Measurements from ENCODE around the gene NBEA.

NBEA gene

DNA sequence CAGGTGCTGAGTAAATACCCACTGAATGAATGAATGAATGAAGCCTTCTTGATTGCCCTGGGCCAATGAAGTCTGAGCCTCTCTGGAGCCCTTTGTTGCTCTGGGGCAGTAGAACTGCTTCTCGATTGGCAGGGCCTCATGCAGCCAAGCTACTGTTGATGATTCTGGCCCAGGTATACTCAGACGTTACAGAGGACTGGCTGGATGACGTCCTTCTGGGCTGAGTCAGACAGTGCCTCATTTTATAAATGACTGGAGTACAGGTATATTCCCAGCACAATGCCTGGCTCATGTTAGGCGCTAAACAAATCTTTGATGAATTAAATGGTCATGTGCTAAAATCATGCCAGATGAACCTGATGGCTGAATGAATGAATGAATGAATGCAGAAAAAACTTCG is 778.2 kb downstream of the NBEA start:
- DNase-seq, result no peak

DNA sequence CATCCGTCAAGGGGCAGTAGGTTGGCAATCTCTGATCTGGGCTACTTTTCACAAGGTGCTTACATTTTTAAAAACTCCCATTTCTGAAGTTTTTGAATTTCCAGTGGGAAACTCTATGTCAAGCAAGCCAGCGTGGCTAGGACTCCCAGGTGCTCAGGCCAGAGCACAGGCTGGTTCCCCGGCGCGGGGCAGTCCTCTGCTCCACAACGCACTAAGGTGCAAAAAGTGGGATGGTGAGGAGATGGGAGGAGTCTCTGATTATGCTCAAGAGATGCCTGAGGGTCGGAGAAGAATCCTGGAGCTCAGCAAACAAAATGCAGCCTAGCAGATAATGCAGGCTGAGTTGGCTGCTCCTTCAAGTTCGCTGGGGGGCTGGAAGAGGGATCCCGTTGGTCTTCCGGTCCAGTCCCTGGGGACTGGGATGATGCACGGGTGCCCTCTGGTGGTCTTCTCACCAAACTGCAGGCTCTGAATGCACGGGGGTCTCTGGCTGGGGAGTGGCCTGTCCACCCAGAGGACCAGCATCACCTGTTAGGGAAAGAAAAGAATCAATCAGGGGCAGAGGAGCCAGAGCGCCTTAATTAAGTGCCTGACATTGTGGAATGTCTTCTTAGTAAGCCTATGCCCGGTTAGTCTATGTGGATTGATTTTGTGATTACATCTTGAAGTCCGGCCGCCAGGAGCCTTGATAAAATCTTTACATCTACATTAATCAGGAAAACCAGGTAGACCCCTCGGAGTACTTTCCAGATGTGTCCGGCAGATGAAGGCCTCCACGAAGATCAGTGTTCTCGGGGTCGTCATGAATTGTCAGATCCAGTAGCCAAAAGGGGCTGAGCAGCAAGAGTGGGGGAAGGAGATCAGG is 778.9 kb downstream of the NBEA start:
- DNase-seq, result peak; percentile 19 to 33
